HG03521 (cell line): ENCODE measurements around the gene IFNGR2.
"Not testable (repeated sequence)": the region's sequence is repeated elsewhere in the genome, so short reads cannot be mapped to it uniquely, and the experiment has no call there.

Source experiments
- ATAC-seq: cut with Tn5 transposase; IDR thresholded peaks from one replicate; pipeline ENCODE4 v1.9.1; 2021; ENCODE audit warnings: mild to moderate bottlenecking, moderate library complexity; ENCODE audit not compliant: unreplicated experiment

The IFNGR2 gene

GRCh38 chr21:33434770-33435360 lies 31.7 kb downstream of the IFNGR2 start:
- ATAC-seq: peak; percentile 80

- no peak for ATAC-seq
These were observed 33.9 kb downstream of the IFNGR2 start for GRCh38 chr21:33437140-33437539.

GRCh38 chr21:33441489-33442477 lies 38.6 kb downstream of the IFNGR2 start:
- peak; percentile 62 for ATAC-seq

GRCh38 chr21:33443194-33443593 lies 40.0 kb downstream of the IFNGR2 start:
- ATAC-seq: no peak

- ATAC-seq: no peak
These were observed 41.3 kb downstream of the IFNGR2 start for GRCh38 chr21:33444499-33444898.

- not testable (repeated sequence) for ATAC-seq
These were observed 43.4 kb downstream of the IFNGR2 start for GRCh38 chr21:33446620-33447019.

- no peak for ATAC-seq
These were observed 46.4 kb downstream of the IFNGR2 start for GRCh38 chr21:33449616-33450015.

- no peak for ATAC-seq
These were observed 48.4 kb downstream of the IFNGR2 start for GRCh38 chr21:33451634-33452071.

GRCh38 chr21:33452362-33452761 lies 49.1 kb downstream of the IFNGR2 start:
- no peak for ATAC-seq

- no peak for ATAC-seq
These were observed 52.7 kb downstream of the IFNGR2 start for GRCh38 chr21:33455686-33456446.

GRCh38 chr21:33458861-33459260 lies 55.6 kb downstream of the IFNGR2 start:
- ATAC-seq: no peak

- ATAC-seq: no peak
These were observed 58.5 kb downstream of the IFNGR2 start for GRCh38 chr21:33461538-33462250.

GRCh38 chr21:33469183-33469582 lies 66.0 kb downstream of the IFNGR2 start:
- not testable (repeated sequence) for ATAC-seq

- ATAC-seq: no peak
These were observed 67.5 kb downstream of the IFNGR2 start for GRCh38 chr21:33470701-33471100.

- no peak for ATAC-seq
These were observed 70.1 kb downstream of the IFNGR2 start for GRCh38 chr21:33473344-33473743.

GRCh38 chr21:33477066-33477465 lies 73.9 kb downstream of the IFNGR2 start:
- no peak for ATAC-seq

GRCh38 chr21:33478182-33478581 lies 75.0 kb downstream of the IFNGR2 start:
- ATAC-seq: no peak

GRCh38 chr21:33478935-33479678 lies 75.9 kb downstream of the IFNGR2 start:
- peak; percentile 14 for ATAC-seq

- peak; percentile 88 for ATAC-seq
These were observed 76.7 kb downstream of the IFNGR2 start, which contains the start of gene TMEM50B for GRCh38 chr21:33479679-33480480. Gene TMEM50B (minus strand): TSS chr21:33479974. CDS start chr21:33468885, 11,089 bp downstream.
